ENCODE results near the gene LDLRAD1. TPM values are rescaled to one million over a fixed set of nuclear protein-coding genes. Genes with fewer than 3 reads are reported as not detected.

The LDLRAD1 gene
- total RNA-seq, 1 experiment from 2014 or later: 1.6 TPM

- Histone ChIP-seq H3K9me3 (ENCODE audit: insufficient read depth, low read depth) (no peaks in the 10 kb centered on the region), H3K4me2 (no peak overlapping the region), H3K79me2 (ENCODE audit: low read depth) (no peaks in the 10 kb centered on the region), H3K9me2 (ENCODE audit: insufficient read depth) (no peaks in the 10 kb centered on the region), H3K27me3 (ENCODE audit: insufficient read depth, low read depth) (no peaks in the 10 kb centered on the region), H3K27ac (no peak overlapping the region), H3K4me1 (replicated peaks; ENCODE audit: insufficient read depth) (no peaks in the 10 kb centered on the region), H3K4me3 (no peak overlapping the region), H3F3A (ENCODE audit: insufficient read depth, low read depth) (0 out of 2 replicates have a peak, but pooled peaks cover 3% of the 10 kb centered on the region), H2AFZ (no peak overlapping the region), H3K36me3 (ENCODE audit: low read depth) (peaks cover 21% of the 10 kb centered on the region), H4K20me1 (ENCODE audit: insufficient read depth) (no peaks in the 10 kb centered on the region; the same call in 1 of the 2 replicates)
- ChIA-PET POLR2A (ENCODE audit: unreplicated experiment) (no interaction called here), CTCF (no interaction called here)
- no peak for TF ChIP-seq EZH2 (IDR thresholded peaks at IDR 0.05; ENCODE audit: low read depth)
- TF ChIP-seq, protein P1, sequence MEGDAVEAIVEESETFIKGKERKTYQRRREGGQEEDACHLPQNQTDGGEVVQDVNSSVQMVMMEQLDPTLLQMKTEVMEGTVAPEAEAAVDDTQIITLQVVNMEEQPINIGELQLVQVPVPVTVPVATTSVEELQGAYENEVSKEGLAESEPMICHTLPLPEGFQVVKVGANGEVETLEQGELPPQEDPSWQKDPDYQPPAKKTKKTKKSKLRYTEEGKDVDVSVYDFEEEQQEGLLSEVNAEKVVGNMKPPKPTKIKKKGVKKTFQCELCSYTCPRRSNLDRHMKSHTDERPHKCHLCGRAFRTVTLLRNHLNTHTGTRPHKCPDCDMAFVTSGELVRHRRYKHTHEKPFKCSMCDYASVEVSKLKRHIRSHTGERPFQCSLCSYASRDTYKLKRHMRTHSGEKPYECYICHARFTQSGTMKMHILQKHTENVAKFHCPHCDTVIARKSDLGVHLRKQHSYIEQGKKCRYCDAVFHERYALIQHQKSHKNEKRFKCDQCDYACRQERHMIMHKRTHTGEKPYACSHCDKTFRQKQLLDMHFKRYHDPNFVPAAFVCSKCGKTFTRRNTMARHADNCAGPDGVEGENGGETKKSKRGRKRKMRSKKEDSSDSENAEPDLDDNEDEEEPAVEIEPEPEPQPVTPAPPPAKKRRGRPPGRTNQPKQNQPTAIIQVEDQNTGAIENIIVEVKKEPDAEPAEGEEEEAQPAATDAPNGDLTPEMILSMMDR (conservative IDR thresholded peaks at IDR 0.05): no peak
- no TSS peak for BruUV-seq (replicated peaks)
- DNase-seq: no peak
- intact Hi-C loops (cut with micrococcal nuclease; ENCODE audit: unreplicated experiment): no loop called here
Measured at GRCh38 chr1:53968125-53968513, 49.9 kb downstream of the LDLRAD1 start.

DNA sequence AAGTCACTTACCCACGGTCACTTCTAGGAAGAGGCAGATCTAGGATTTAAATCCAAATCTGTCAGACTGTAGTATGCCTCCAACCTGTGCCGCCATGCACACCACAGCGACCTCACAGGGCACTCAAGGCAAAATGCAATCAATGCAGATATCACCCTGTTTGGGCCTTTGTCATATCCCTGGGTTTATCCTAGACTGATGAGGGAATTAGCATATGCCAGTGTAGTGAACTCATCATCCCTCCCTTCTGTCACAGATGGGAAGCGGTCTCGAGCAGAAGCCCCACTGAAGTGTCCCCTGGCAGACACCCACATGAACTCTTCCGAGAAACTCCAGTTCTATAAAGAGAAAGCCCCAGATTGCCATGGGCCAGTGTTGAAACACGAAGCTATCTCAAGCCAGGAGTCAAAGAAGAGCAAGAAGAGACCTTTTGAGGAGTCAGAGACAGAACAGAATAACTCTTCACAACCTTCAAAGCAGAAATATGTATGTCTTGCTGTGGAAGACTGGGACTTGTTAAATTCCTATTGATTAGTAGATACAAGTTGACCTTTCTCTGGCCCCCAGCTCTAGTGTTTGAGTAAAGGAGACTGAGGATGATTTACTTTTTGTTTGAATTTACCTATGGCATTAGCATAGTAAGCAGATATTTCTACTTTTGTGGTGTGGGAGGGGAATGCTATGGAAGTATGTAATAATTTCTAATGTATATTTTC, 50.4 kb downstream of the LDLRAD1 start:
- Histone ChIP-seq H3K9me3 (ENCODE audit: insufficient read depth, low read depth) (no peaks in the 10 kb centered on the region), H3K79me2 (ENCODE audit: low read depth) (no peaks in the 10 kb centered on the region), H3K4me1 (replicated peaks; ENCODE audit: insufficient read depth) (no peaks in the 10 kb centered on the region), H3K27me3 (ENCODE audit: insufficient read depth, low read depth) (no peaks in the 10 kb centered on the region), H3K27ac (no peak overlapping the region), H3K36me3 (ENCODE audit: low read depth) (peaks cover 27% of the 10 kb centered on the region), H2AFZ (no peak overlapping the region), H3K9me2 (ENCODE audit: insufficient read depth) (no peaks in the 10 kb centered on the region), H3F3A (ENCODE audit: insufficient read depth, low read depth) (0 out of 2 replicates have a peak, but pooled peaks cover 3% of the 10 kb centered on the region), H3K4me3 (no peak overlapping the region), H3K4me2 (no peak overlapping the region), H4K20me1 (ENCODE audit: insufficient read depth) (no peaks in the 10 kb centered on the region; the same call in 1 of the 2 replicates)
- no peak for DNase-seq
- POLR2A ChIA-PET (ENCODE audit: unreplicated experiment): no interaction called here
- no TSS peak for BruUV-seq (replicated peaks)
- TF ChIP-seq, protein P1 (conservative IDR thresholded peaks at IDR 0.05): no peak
- TF ChIP-seq EZH2 (IDR thresholded peaks at IDR 0.05; ENCODE audit: low read depth): no peak
- CTCF ChIA-PET: no interaction called here
- intact Hi-C loops (cut with micrococcal nuclease; ENCODE audit: unreplicated experiment): no loop called here

DNA sequence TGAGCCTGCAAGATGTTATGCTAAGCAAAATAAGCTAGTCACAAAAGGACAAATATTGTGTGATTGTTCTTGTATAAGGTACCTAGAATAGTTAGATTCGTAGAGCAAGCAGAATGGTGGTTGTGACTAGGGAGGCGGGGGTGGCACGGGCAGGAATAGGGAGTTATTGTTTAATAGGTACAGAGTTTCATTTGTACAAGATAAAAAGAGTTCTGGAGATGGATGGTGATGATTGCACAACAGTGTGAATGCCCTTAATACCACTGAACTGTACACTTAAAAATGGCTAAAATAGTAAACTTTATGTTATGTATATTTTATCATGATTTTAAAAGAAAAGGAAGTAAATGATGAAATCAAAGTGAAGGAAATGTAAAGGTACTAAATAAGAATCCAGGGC, 51.2 kb downstream of the LDLRAD1 start:
- Histone ChIP-seq H3K27ac (no peak overlapping the region), H2AFZ (no peak overlapping the region), H3F3A (ENCODE audit: insufficient read depth, low read depth) (0 out of 2 replicates have a peak, but pooled peaks cover 3% of the 10 kb centered on the region), H3K4me3 (no peak overlapping the region), H3K9me3 (ENCODE audit: insufficient read depth, low read depth) (no peaks in the 10 kb centered on the region), H3K4me1 (replicated peaks; ENCODE audit: insufficient read depth) (no peaks in the 10 kb centered on the region), H4K20me1 (ENCODE audit: insufficient read depth) (no peaks in the 10 kb centered on the region; the same call in 1 of the 2 replicates), H3K4me2 (no peak overlapping the region), H3K79me2 (ENCODE audit: low read depth) (no peaks in the 10 kb centered on the region), H3K9me2 (ENCODE audit: insufficient read depth) (no peaks in the 10 kb centered on the region), H3K36me3 (ENCODE audit: low read depth) (peaks cover 33% of the 10 kb centered on the region), H3K27me3 (ENCODE audit: insufficient read depth, low read depth) (no peaks in the 10 kb centered on the region)
- no peak for DNase-seq
- BruUV-seq (replicated peaks): no TSS peak
- intact Hi-C loops (cut with micrococcal nuclease; ENCODE audit: unreplicated experiment): no loop called here
- ChIA-PET POLR2A (ENCODE audit: unreplicated experiment) (no interaction called here), CTCF (no interaction called here)
- TF ChIP-seq, protein P1 (conservative IDR thresholded peaks at IDR 0.05): no peak
- no peak for TF ChIP-seq EZH2 (IDR thresholded peaks at IDR 0.05; ENCODE audit: low read depth)
